A673 (cell line): ENCODE data around the gene ASAP2. TPM values are rescaled to one million over a fixed set of nuclear protein-coding genes. Genes with fewer than 3 reads are reported as not detected.

Experiments
- BruUV-seq: library from RNA; stranded (reverse); fragments of 400-500 nt; replicated peaks from 2 replicates; lab custom pipeline; 2021; lab: Mats Ljungman, UMichigan
- CTCF ChIA-PET: fragments of 300-600 bp; sonication (Branson Sonifier 250); formaldehyde crosslinking; loops from one replicate; lab custom pipeline; 2022; ENCODE audit warnings: antibody characterized with exemption; lab: Charles Lee
- POLR2A ChIA-PET: fragments of 300-600 bp; sonication (Branson Sonifier 250); formaldehyde crosslinking; loops from one replicate; lab custom pipeline; 2022; ENCODE audit warnings: antibody characterized with exemption; ENCODE audit not compliant: low non-redundant PET; lab: Charles Lee
- DNase-seq: peaks from one replicate; pipeline ENCODE4 v3.0.0-alpha.2; 2015; ENCODE audit warnings: low spot score
- H3K27ac ChIP-seq: fragments of 200-600 bp; sonication (generic); 2 replicates; pipeline ENCODE4 v1.5.1; 2016; ENCODE audit warnings: mixed run types, low read depth, mild to moderate bottlenecking, mixed read lengths, antibody characterized with exemption, low read length; ENCODE audit not compliant: poor library complexity, severe bottlenecking
- H3K27me3 ChIP-seq: fragments of 200-600 bp; sonication (generic); replicated peaks from 2 replicates; pipeline ENCODE4 v1.6.1; 2017; ENCODE audit warnings: mixed run types, low read depth, mild to moderate bottlenecking, mixed read lengths, antibody characterized with exemption, low read length; ENCODE audit not compliant: insufficient read depth, poor library complexity
- H3K36me3 ChIP-seq: fragments of 200-600 bp; sonication (generic); 2 replicates; pipeline ENCODE4 v1.6.1; 2016; ENCODE audit warnings: mixed run types, mild to moderate bottlenecking, mixed read lengths, antibody characterized with exemption, low read length; ENCODE audit not compliant: insufficient read depth, poor library complexity, severe bottlenecking
- H3K4me1 ChIP-seq: fragments of 200-600 bp; sonication (generic); 2 replicates; pipeline ENCODE4 v1.6.1; 2017; ENCODE audit warnings: mixed run types, mild to moderate bottlenecking, mixed read lengths, antibody characterized with exemption, low read length; ENCODE audit not compliant: insufficient read depth, poor library complexity, severe bottlenecking
- H3K4me3 ChIP-seq: fragments of 200-600 bp; sonication (generic); 2 replicates; pipeline ENCODE4 v1.5.1; 2016; ENCODE audit warnings: low read depth, mixed run types, mild to moderate bottlenecking, mixed read lengths, low read length; ENCODE audit not compliant: poor library complexity, severe bottlenecking
- H3K9me3 ChIP-seq: fragments of 200-600 bp; sonication (generic); 2 replicates; pipeline ENCODE4 v1.6.1; 2016; ENCODE audit warnings: mixed run types, low read depth, mild to moderate bottlenecking, mixed read lengths, antibody characterized with exemption, low read length; ENCODE audit not compliant: poor library complexity, severe bottlenecking
- CTCF ChIP-seq: fragments of 300-800, 200-600 bp; sonication (generic); conservative IDR thresholded peaks from 2 replicates; pipeline ENCODE4 v1.5.1; 2017; ENCODE audit warnings: low read depth, mild to moderate bottlenecking, antibody characterized with exemption, low read length, moderate library complexity, mixed read lengths
- EZH2 ChIP-seq: fragments of 200-600 bp; sonication (generic); IDR thresholded peaks from 2 replicates; pipeline ENCODE4 v1.6.1; 2017; ENCODE audit warnings: borderline replicate concordance, low read depth, mild to moderate bottlenecking, mixed read lengths, antibody characterized with exemption, low read length; ENCODE audit not compliant: poor library complexity, severe bottlenecking
- intact Hi-C: fragments of 100-400 bp; cut with micrococcal nuclease; formaldehyde crosslinking; loops from one replicate; pipeline ENCODE4 v1.10.0; 2022; ENCODE audit not compliant: unreplicated experiment
- total RNA-seq: library from RNA; stranded (reverse); gene quantifications from 2 replicates; pipeline ENCODE4 v1.2.3, GENCODE V29; 2021

The ASAP2 gene
- total RNA-seq, 1 experiment from 2014 or later: 46.8 TPM

GRCh38 chr2:9196637-9197036 lies 10.0 kb upstream of the ASAP2 start:
- no peaks in the 10 kb centered on the region for H3K27me3 ChIP-seq
- no TSS peak for BruUV-seq

GRCh38 chr2:9197916-9198315 lies 8.7 kb upstream of the ASAP2 start:
- DNase-seq: no peak
- no peak for TF ChIP-seq CTCF
- TF ChIP-seq EZH2: no peak
- Histone ChIP-seq H3K4me1 (peaks cover 10% of the 10 kb centered on the region), H3K4me3 (no peak overlapping the region), H3K36me3 (no peaks in the 10 kb centered on the region), H3K27ac (no peak overlapping the region), H3K9me3 (no peaks in the 10 kb centered on the region), H3K27me3 (no peaks in the 10 kb centered on the region)
- intact Hi-C loops: no loop called here
- BruUV-seq: no TSS peak
- CTCF ChIA-PET: no interaction called here
- POLR2A ChIA-PET: no interaction called here

More at GRCh38 chr2:9196637-9197036, 10.0 kb upstream of the ASAP2 start:
- intact Hi-C loops: no loop called here
- H3K9me3 ChIP-seq: no peaks in the 10 kb centered on the region
- H3K4me1 ChIP-seq: peaks cover 15% of the 10 kb centered on the region
- no peak for TF ChIP-seq CTCF
- TF ChIP-seq EZH2: no peak
- no peaks in the 10 kb centered on the region for H3K36me3 ChIP-seq
- no peak overlapping the region for H3K4me3 ChIP-seq
- H3K27ac ChIP-seq: no peak overlapping the region
- POLR2A ChIA-PET: no interaction called here
- DNase-seq: no peak
- CTCF ChIA-PET: no interaction called here

DNA sequence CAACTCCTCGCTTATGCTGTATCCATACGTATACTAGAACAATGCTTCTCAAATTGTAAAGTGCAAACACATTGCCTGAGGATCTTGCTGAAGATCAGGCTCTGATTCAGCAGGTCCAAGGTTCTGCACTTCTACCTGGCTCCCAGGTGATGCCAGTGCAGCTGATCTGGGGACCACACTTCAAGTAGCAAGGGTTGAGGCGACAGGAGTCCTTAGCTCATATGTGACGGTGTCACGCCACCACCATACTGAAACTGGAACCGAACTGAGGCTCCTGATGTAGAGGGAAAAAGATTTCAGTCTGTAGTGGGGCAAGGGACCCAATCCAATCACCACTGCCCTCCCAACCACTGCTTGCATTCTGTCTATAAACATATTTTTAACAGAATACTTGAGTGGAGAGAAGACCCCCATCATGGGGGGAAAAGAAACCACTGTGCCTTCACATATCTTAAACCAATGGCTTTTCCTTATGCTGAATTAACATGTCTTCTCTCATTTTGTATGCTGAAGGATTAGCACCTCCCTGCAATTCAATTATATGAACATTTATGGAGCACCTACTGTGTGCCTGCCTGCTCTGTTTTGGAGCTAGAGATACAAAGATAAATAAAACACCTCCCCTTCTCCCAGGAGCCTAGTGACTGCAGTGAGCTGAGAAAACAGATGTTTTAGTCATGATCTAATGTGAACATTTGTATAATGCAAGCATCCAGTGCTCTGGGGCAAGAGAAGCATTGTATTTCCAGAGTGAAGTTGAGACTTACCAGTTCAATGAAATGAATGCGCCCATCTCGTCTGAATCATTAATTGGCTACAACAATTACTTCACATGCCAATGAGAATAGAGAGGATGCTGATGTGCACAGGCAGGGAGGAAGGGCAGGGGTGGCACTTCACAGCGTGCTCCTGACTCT lies 6.6 kb upstream of the ASAP2 start:
- no peak for TF ChIP-seq EZH2
- TF ChIP-seq CTCF: no peak
- Histone ChIP-seq H3K4me3 (no peak overlapping the region), H3K27me3 (no peaks in the 10 kb centered on the region), H3K27ac (no peak overlapping the region), H3K9me3 (no peaks in the 10 kb centered on the region), H3K36me3 (no peaks in the 10 kb centered on the region), H3K4me1 (no peaks in the 10 kb centered on the region)
- ChIA-PET CTCF (no interaction called here), POLR2A (no interaction called here)
- no TSS peak for BruUV-seq
- no peak for DNase-seq
- intact Hi-C loops: no loop called here
